K562 (cell line): ENCODE results near the gene CCDC69. TPM values are rescaled to one million over a fixed set of nuclear protein-coding genes. Genes with fewer than 3 reads are reported as not detected.
A peak's percentile ranks its signal among the peaks of the same experiment; 100 is the strongest.

Source experiments
- ATAC-seq: fragments of 200-7000 bp; cut with Tn5 transposase; 3 replicates; pipeline ENCODE4 v1.9.1; 2020; ENCODE audit warnings: moderate library complexity
- BruUV-seq: library from RNA; stranded (reverse); fragments of 400-500 nt; replicated peaks from 2 replicates; lab custom pipeline; 2021; lab: Mats Ljungman, UMichigan
- CTCF ChIA-PET: fragments of 300-600 bp; formaldehyde crosslinking; extraction: SDS; loops from one replicate; lab custom pipeline; 2021; ENCODE audit warnings: low intra/inter-chr PET ratio; lab: Yijun Ruan, JAX
- POLR2A ChIA-PET: fragments of 300-600, 350-650 bp; sonication (Branson Sonifier 250); formaldehyde crosslinking; extraction: SDS; loops from one replicate; lab custom pipeline; 2021; ENCODE audit warnings: antibody characterized with exemption, inconsistent platforms; lab: Yijun Ruan, JAX
- DNase-seq, 4 experiments: peaks; one replicate each; pipeline versions ENCODE4 v3.0.0 to v3.0.0-alpha.2; 2011 to 2018; ENCODE audit warnings: low spot score in 3 of 4, mixed read lengths in 3 of 4; ENCODE audit errors: extremely low read depth in 1 of 4
- FAIRE-seq: peaks from 2 replicates; lab custom pipeline; 2011; peaks lifted over from hg19 to GRCh38; lab: Jason Lieb, UNC
- H2AFZ ChIP-seq: 2 replicates; pipeline ENCODE4 v1.6.0; 2011; ENCODE audit warnings: low read depth, low read length, control low read depth, inconsistent platforms
- H3K27ac ChIP-seq: fragments of 200-600 bp; 3 replicates; pipeline ENCODE4 v1.8.0; 2011; ENCODE audit warnings: low read depth, mild to moderate bottlenecking, control low read depth, inconsistent platforms, low read length, moderate library complexity, mixed read lengths; ENCODE audit errors: extremely low read depth
- H3K27me3 ChIP-seq, 2 experiments: fragments of 300-600 bp in 1 of 2; 2 replicates in 1 of 2; 3 replicates in 1 of 2; pipeline versions ENCODE4 v1.6.0 to v1.8.0; 2011; ENCODE audit warnings: inconsistent platforms in 2 of 2, low read length in 2 of 2, mild to moderate bottlenecking in 1 of 2, mixed read lengths in 1 of 2, moderate library complexity in 1 of 2; ENCODE audit not compliant: control insufficient read depth in 2 of 2, insufficient read depth in 2 of 2
- H3K36me3 ChIP-seq: fragments of 300-600 bp; 3 replicates; pipeline ENCODE4 v1.8.0; 2011; ENCODE audit warnings: mild to moderate bottlenecking, low read length, inconsistent platforms; ENCODE audit not compliant: control insufficient read depth, insufficient read depth
- H3K4me1 ChIP-seq, 2 experiments: fragments of 200-600 bp in 1 of 2; replicated peaks in 1 of 2; 2 replicates in 1 of 2; 3 replicates in 1 of 2; pipeline versions ENCODE4 v1.5.1 to v1.8.0; 2011; ENCODE audit warnings: inconsistent platforms in 2 of 2, low read length in 2 of 2, mild to moderate bottlenecking in 1 of 2, mixed read lengths in 1 of 2, moderate library complexity in 1 of 2; ENCODE audit not compliant: control insufficient read depth in 2 of 2, insufficient read depth in 2 of 2
- H3K4me2 ChIP-seq: 2 replicates; pipeline ENCODE4 v1.6.1; 2011; ENCODE audit warnings: low read length, control low read depth, inconsistent platforms, mixed read lengths; ENCODE audit not compliant: insufficient read depth
- H3K4me3 ChIP-seq: fragments of 200-600 bp; sonication (generic), shearing (Covaris generic); 2 replicates; pipeline ENCODE4 v1.5.1; 2016; ENCODE audit warnings: control low read depth, inconsistent platforms
- H3K79me2 ChIP-seq: fragments of 200-600 bp; 3 replicates; pipeline ENCODE4 v1.8.0; 2011; ENCODE audit warnings: low read length, inconsistent platforms; ENCODE audit not compliant: control insufficient read depth, insufficient read depth
- H3K9ac ChIP-seq, 2 experiments: 2 replicates each; pipeline versions ENCODE4 v1.6.0 to v1.6.1; 2011; ENCODE audit warnings: low read depth in 2 of 2, low read length in 2 of 2, control low read depth in 1 of 2, inconsistent platforms in 1 of 2, mild to moderate bottlenecking in 1 of 2, mixed read lengths in 1 of 2; ENCODE audit not compliant: insufficient read depth in 1 of 2
- H3K9me1 ChIP-seq: one replicate; pipeline ENCODE4 v1.6.0; 2011; ENCODE audit warnings: inconsistent platforms, mild to moderate bottlenecking, low read length, moderate library complexity; ENCODE audit not compliant: control insufficient read depth, insufficient read depth
- H3K9me3 ChIP-seq: replicated peaks from 2 replicates; pipeline ENCODE4 v1.5.1; 2011; ENCODE audit warnings: low read depth, low read length, inconsistent platforms; ENCODE audit not compliant: control insufficient read depth, insufficient read depth
- H4K20me1 ChIP-seq: replicated peaks from 2 replicates; pipeline ENCODE4 v1.6.1; 2011; ENCODE audit warnings: low read length, inconsistent platforms, mixed read lengths; ENCODE audit not compliant: control insufficient read depth, insufficient read depth
- CBFB ChIP-seq: sonication (generic); formaldehyde crosslinking; IDR thresholded peaks from 2 replicates; pipeline ENCODE4 v1.4.0; 2020; ENCODE audit warnings: mild to moderate bottlenecking, missing genetic modification reagents
- CREM ChIP-seq: IDR thresholded peaks from 2 replicates; pipeline ENCODE4 v1.6.1; 2014; ENCODE audit warnings: antibody characterized with exemption, low read depth
- FOXK2 ChIP-seq, 2 experiments: fragments of 450-650 bp; IDR thresholded peaks in 1 of 2; conservative IDR thresholded peaks in 1 of 2; 2 replicates each; pipeline ENCODE4 v1.6.1; 2016; ENCODE audit warnings: low read depth in 2 of 2, mild to moderate bottlenecking in 1 of 2
- HES1 ChIP-seq: fragments of 450-650 bp; IDR thresholded peaks from 2 replicates; pipeline ENCODE4 v1.6.1; 2016; ENCODE audit warnings: low read depth, mild to moderate bottlenecking, moderate library complexity
- L3MBTL2 ChIP-seq: fragments of 450-650 bp; IDR thresholded peaks from 2 replicates; pipeline ENCODE4 v1.6.1; 2016; ENCODE audit warnings: mild to moderate bottlenecking, moderate library complexity
- MCM5 ChIP-seq: fragments of 450-650 bp; IDR thresholded peaks from 2 replicates; pipeline ENCODE4 v1.6.1; 2016; ENCODE audit warnings: low read depth
- POLR2H ChIP-seq: IDR thresholded peaks from 2 replicates; pipeline ENCODE4 v1.6.1; 2016; ENCODE audit warnings: missing genetic modification characterization, low read depth, mild to moderate bottlenecking, control low read depth, missing compliant biosample characterization, moderate library complexity
- RNF2 ChIP-seq: sonication (generic); IDR thresholded peaks from 2 replicates; pipeline ENCODE4 v1.6.1; 2016
- SUPT5H ChIP-seq: fragments of 450-650 bp; IDR thresholded peaks from 2 replicates; pipeline ENCODE4 v1.6.1; 2016
- UBTF ChIP-seq, 2 experiments: IDR thresholded peaks; 2 replicates each; pipeline ENCODE4 v1.6.1; 2012; ENCODE audit warnings: improper control_type of control experiment in 2 of 2, low read depth in 2 of 2, low read length in 2 of 2, borderline replicate concordance in 1 of 2
- ZFP30 ChIP-seq: fragments of 250-450 bp; sonication (Bioruptor Pico); IDR thresholded peaks from 2 replicates; pipeline ENCODE4 v1.8.0; 2022; ENCODE audit warnings: moderate library complexity, mild to moderate bottlenecking, inconsistent platforms, borderline replicate concordance
- ZNF124 ChIP-seq: sonication (generic); formaldehyde crosslinking; IDR thresholded peaks from 2 replicates; pipeline ENCODE4 v1.8.1; 2022; ENCODE audit warnings: missing genetic modification reagents
- ZNF764 ChIP-seq: fragments of 250-450 bp; sonication (Bioruptor Pico); IDR thresholded peaks from 2 replicates; pipeline ENCODE4 v1.4.0; 2020; ENCODE audit warnings: low read depth, mild to moderate bottlenecking, moderate library complexity
- WGBS: fragments of 100-300 bp; shearing (Covaris generic); methylation state at CpG from one replicate; pipeline ENCODE4 v1.1.6; 2016; ENCODE audit warnings: low coverage, mixed read lengths; ENCODE audit not compliant: insufficient coverage; ENCODE audit errors: missing lambda C conversion rate; 5-methylcytosine and 5-hydroxymethylcytosine counted together
- in situ Hi-C: fragments of 300-500 bp; cut with MboI; formaldehyde crosslinking; loops from 4 replicates; pipeline ENCODE4 v1.15.0; 2018; ENCODE audit warnings: inconsistent platforms, mixed read lengths
- intact Hi-C: fragments of 100-400 bp; cut with micrococcal nuclease; formaldehyde crosslinking; loops from 2 replicates; pipeline ENCODE4 v1.14.2; 2022
- polyA plus RNA-seq, 8 experiments: library from polyadenylated mRNA; depleted of rRNA in 4 of 8; stranded (reverse) in 5 of 8; unstranded in 3 of 8; fragments of >200 nt; fragmentation: Nextera tagmentation in 2 of 8; fragmentation: Illumina TruSeq in 1 of 8; extraction: Ambion mirVana in 2 of 8; extraction: Trizol in 1 of 8; gene quantifications; 2 replicates each; pipeline versions ENCODE4 v1.2.1 to v1.2.3, GENCODE V29; 2011 to 2014; ENCODE audit warnings: inconsistent platforms in 1 of 8, missing spikeins in 1 of 8
- total RNA-seq, 7 experiments: library from RNA; depleted of rRNA in 6 of 7; stranded (reverse); fragments of >200 nt in 6 of 7; fragmentation: Illumina TruSeq in 2 of 7; extraction: Trizol in 2 of 7; gene quantifications; 2 replicates each; pipeline versions ENCODE4 v1.2.1 to v1.2.3, GENCODE V29; 2011 to 2021; ENCODE audit warnings: low replicate concordance in 1 of 7
- TF ChIP-seq, protein P1 (sequence below): fragments of 450-650 bp; formaldehyde crosslinking; IDR thresholded peaks from 2 replicates; pipeline ENCODE4 v1.4.0; 2020; ENCODE audit warnings: mild to moderate bottlenecking
- TF ChIP-seq, protein P2 (sequence below): fragments of 450-650 bp; IDR thresholded peaks from 2 replicates; pipeline ENCODE4 v1.6.1; 2016; ENCODE audit warnings: missing biosample characterization, missing genetic modification characterization

Gene CCDC69
- total and polyA plus RNA-seq, 9 of the 15 experiments (the other 6 are each of a cell fraction or from before 2014, with no cell fraction given), result 0.65 to 12.2 (median 7.6) TPM

DNA sequence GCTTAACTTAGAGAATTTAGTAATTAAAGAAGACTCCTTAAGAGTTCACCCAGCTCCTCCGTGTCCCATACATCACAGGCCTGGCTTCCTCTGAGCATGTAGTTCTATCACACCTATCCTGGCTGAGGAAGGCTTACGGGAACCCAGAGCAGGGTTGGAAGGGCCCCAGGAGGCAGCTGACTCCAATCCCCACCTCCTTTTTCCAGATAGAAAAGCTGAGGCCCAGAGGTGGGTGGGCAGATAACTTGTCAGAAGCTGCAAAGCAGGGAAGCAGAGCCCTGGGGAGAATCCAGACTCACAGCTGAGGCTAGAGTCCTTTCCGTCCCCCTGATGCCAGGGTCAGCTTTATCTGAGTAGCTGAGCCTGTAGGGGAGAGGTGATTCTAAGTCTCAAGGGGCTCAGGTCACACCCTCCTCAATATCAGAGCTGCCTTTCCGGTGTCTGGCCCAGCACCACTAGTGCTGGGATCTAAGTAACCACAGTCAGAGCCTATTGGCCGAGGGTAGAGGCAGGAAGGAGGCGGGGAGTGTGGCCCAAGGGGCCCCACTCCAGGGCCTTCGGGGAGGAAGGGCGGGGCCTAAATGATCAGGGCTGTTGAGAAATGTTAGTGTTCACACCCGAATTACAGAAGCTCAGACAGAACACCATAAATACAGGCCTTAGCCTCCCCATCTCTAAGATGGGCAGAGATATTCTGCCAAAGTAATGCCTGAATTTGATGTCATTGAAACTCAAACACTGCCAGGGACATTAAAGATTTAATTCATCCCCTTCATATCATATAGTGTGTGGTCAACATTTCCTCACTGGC lies 9.9 kb downstream of the CCDC69 start:
- intact Hi-C loops (no loop called here), in situ Hi-C loops (no loop called here)
- peak; percentile 80 to 95 (median 88) for DNase-seq
- ChIA-PET POLR2A (interaction anchor here (0.6 to 1.9 kb wide), 16 partner anchors 8 to 729 kb away, joined by 3 to 14 read pairs (median 4); partner anchors contain the start of genes CCDC69 and GM2A), CTCF (no interaction called here)
- Histone ChIP-seq H3K27ac (peak overlapping the region; percentile 69), H2AFZ (peak overlapping the region; percentile 78), H3K4me2 (peak overlapping the region; percentile 66), H3K9ac (peak overlapping the region; percentile 37 to 50; a peak in 3 of 4 replicates), H3K4me1 (peaks cover 30 to 48% of the 10 kb centered on the region in 2 experiments), H3K4me3 (peak overlapping the region; percentile 3; the same call in 1 of the 2 replicates), H3K27me3 (no peaks in the 10 kb centered on the region), H4K20me1 (no peaks in the 10 kb centered on the region), H3K9me3 (no peaks in the 10 kb centered on the region), H3K79me2 (no peaks in the 10 kb centered on the region), H3K36me3 (no peaks in the 10 kb centered on the region), H3K9me1 (no peaks in the 10 kb centered on the region)
- BruUV-seq, result TSS peak; percentile 33
- FAIRE-seq, result peak; percentile 98
- 4% methylated on average over 9 of the region's 9 CpGs for WGBS
- peak; percentile 99 for ATAC-seq
- TF ChIP-seq POLR2H (tag) (peak; percentile 51; the same call in 1 of the 2 replicates), CBFB (CRISPR knock-in tag) (peak; percentile 75), ZNF124 (CRISPR knock-in tag) (no peak), RNF2 (peak; percentile 83; the same call in 1 of the 2 replicates), HES1 (peak; percentile 41; the same call in 1 of the 2 replicates), CREM (0 out of 2 replicates have a peak, but pooled peaks have one; percentile 35), UBTF (IDR thresholded peaks at IDR 0.05; ENCODE audit: borderline replicate concordance in 1 of 2, low read depth in 2 of 2, low read length in 2 of 2) (no peak), ZNF764 (no peak), ZFP30 (CRISPR knock-in tag) (no peak), FOXK2 (conservative IDR thresholded peaks at IDR 0.05 in 1 of 2, IDR thresholded peaks at IDR 0.05 in 1 of 2; ENCODE audit: low read depth in 2 of 2) (0 out of 4 replicates have a peak, but pooled peaks of 1 of the 2 experiments have one; percentile 8), L3MBTL2 (peak; percentile 41; the same call in 1 of the 2 replicates), MCM5 (no peak), SUPT5H (peak; percentile 53; the same call in 1 of the 2 replicates)
- TF ChIP-seq, protein P1, sequence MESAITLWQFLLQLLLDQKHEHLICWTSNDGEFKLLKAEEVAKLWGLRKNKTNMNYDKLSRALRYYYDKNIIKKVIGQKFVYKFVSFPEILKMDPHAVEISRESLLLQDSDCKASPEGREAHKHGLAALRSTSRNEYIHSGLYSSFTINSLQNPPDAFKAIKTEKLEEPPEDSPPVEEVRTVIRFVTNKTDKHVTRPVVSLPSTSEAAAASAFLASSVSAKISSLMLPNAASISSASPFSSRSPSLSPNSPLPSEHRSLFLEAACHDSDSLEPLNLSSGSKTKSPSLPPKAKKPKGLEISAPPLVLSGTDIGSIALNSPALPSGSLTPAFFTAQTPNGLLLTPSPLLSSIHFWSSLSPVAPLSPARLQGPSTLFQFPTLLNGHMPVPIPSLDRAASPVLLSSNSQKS, result no peak
- TF ChIP-seq, protein P2, sequence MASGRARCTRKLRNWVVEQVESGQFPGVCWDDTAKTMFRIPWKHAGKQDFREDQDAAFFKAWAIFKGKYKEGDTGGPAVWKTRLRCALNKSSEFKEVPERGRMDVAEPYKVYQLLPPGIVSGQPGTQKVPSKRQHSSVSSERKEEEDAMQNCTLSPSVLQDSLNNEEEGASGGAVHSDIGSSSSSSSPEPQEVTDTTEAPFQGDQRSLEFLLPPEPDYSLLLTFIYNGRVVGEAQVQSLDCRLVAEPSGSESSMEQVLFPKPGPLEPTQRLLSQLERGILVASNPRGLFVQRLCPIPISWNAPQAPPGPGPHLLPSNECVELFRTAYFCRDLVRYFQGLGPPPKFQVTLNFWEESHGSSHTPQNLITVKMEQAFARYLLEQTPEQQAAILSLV (tag), result no peak
